GM15510 (cell line): ENCODE data around the gene FAM216A.

Source experiments
- POLR2A ChIP-seq: IDR thresholded peaks from 3 replicates; pipeline ENCODE4 v1.6.1; 2011; ENCODE audit warnings: borderline replicate concordance; ENCODE audit not compliant: insufficient read length; ENCODE audit errors: extremely low read depth

FAM216A gene

DNA sequence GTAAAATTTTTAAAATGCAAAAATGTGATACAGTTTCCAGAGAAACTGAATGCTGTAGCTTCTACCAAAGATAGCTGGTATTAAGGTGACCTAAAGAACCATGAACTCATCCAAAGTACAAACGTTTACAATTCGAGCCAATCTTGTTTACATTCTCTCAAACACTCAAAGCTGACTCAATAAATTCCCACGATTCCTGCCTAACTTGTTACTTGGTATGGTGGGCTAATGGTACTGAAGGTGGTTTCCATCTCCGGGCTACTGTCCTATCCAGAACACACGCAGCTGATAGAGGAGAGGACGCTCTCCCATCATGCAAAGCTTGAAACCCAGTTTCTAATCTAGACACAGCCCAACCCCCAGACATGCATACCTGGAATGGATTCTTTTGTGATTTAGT, 65.0 kb downstream of the FAM216A start:
- no peak for TF ChIP-seq POLR2A

DNA sequence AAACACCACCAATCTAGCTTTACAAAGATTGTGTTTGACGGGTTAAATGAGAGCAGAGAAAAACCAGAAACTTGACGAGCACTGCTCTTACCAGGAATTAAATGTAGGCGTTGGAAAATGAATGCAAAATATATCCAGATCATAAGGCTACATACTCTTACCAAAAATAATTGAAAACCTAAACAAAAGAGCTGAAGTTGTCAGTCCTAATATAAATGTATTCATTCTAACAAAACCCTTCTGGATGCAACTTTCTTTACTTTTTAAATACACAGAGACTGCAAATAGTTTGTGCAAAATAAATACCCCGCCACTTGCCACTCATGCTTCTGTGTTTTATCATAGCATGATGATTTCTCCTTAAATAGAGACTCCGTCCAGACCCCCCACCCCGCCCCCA, 66.2 kb downstream of the FAM216A start:
- TF ChIP-seq POLR2A: no peak

DNA sequence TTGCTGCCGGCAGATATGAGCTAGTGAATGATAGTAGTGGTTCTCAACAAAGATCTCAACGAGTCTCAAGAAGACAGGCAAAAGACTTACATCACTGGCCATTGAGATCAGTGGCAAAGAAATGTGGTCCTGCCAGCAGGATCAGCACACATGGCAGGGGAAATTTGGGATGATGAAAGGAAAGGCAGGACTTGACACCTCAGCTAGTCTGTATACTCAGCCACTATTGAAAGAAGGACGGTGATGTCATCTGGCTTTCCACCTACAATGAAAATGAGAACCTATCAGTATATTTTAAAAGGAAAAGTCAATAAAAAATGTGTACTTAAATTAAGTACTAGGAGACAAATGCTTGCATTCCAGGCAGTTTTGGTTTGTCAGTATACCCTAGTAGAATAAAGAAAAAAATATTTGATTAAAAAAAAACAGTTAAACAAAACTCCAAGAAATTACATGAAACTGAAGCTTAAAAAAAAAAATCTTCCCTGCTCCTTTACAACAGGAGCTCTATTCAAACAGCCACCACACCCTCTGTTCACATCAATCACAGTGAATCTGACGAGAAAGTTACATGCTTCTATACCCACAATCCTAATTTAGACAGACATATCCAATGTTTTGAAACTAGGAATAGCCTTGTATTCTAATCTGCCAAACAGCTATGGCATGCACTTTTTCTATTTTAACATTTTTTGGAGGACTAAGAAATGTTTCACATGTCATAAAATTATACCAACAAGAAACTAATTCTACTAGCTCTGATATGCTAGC, 68.4 kb downstream of the FAM216A start:
- TF ChIP-seq POLR2A: no peak

DNA sequence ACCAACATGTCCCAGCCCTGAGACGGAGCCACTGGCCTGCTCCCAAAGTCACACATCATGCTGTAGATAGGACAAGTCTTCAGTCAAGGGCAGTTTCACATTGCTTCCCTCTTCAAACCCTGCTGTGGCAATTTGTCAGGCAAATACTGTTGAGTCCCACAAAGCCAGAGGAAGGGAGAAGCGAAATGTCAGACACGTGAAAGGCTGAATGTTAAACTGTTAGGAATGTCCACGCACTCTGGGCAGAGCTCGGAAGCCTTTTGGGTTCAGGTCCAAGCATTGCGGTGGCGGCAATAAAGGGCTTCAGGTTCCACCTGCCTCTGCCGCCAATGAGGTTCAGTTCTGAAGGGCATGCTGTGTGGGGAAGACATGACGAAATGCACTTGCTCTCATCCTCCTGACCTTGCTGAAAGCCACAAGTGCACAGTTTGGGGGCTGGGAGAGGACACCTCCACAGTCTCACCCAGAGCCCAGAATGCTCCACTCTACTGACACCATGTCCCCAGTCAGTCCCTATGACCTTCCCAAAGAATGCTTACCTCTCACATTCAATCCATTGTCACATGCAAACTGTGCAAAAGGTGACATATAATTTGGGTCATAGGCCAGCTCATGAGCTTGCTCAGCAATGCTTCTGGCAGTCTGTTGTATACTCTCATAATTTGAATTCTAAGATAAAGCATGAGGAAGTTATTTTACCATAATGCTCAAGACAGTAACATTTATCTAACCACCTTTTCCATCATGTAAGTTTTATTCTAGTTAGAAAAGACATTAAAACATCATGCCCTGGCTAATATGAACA, 69.2 kb downstream of the FAM216A start:
- no peak for TF ChIP-seq POLR2A

DNA sequence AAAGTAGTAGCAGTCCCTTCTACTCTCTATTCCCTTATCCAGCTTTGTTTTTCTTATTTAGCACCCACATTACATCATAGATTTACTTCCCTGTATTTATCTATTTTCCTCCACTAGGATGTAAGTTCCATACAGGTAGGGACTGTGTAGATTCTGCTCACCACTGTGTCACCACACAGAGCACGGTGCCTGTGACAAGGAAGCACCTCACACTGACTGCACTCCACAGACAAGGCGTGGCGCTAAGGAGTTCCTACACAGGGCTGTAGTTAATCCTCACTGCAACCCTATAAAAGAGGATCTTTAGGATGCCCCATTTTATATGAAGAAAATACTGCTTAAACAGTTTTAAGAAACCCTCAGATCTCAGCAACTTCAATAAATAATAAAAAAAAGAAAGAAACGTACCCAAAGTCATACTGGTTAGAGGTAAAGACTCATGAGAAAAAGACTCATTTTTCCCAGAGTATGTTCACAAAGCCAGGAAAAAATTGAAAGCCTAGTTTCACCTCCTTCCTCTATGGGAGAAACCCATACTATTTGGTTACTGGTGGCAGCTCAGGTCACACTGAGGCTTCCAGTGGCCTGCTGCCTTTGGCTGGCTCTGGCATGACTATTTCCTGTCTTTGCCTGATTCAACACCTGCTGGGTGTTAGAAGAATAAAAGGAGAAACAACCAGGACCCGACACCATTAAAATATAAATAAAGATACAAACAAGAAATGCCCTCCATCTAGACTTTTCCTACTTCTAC, 70.4 kb downstream of the FAM216A start:
- no peak for TF ChIP-seq POLR2A
